Lung (tissue), 12 donors: ENCODE results near the gene ADGRE1. TPM values are rescaled to one million over a fixed set of nuclear protein-coding genes. Genes with fewer than 3 reads are reported as not detected.

Experiments used
- ATAC-seq: fragments of 200-7000 bp; cut with Tn5 transposase; one replicate; pipeline ENCODE4 v1.9.1; 2020; ENCODE audit warnings: moderate number of reproducible peaks; ENCODE audit not compliant: insufficient read depth, low FRiP score
- DNase-seq, 3 donors: peaks; one replicate each; pipeline ENCODE4 v3.0.0-alpha.2; 2013 to 2017
- H3K27ac ChIP-seq, 2 donors: one replicate each; pipeline ENCODE4 v1.5.1; 2013; ENCODE audit warnings: mild to moderate bottlenecking in 2 of 2, moderate library complexity in 2 of 2, control low read depth in 1 of 2, inconsistent platforms in 1 of 2, low read depth in 1 of 2, low read length in 1 of 2
- H3K27me3 ChIP-seq, 3 donors: one replicate each; pipeline ENCODE4 v1.5.1; 2013; ENCODE audit warnings: low read length in 2 of 3; ENCODE audit not compliant: control insufficient read depth in 3 of 3, insufficient read depth in 3 of 3
- H3K36me3 ChIP-seq, 4 donors: one replicate each; pipeline ENCODE4 v1.5.1; 2013; ENCODE audit warnings: low read length in 4 of 4, mild to moderate bottlenecking in 1 of 4, moderate library complexity in 1 of 4; ENCODE audit not compliant: control insufficient read depth in 4 of 4, insufficient read depth in 4 of 4
- H3K4me1 ChIP-seq, 5 donors: one replicate each; pipeline ENCODE4 v1.5.1; 2013; ENCODE audit warnings: low read length in 5 of 5, mild to moderate bottlenecking in 2 of 5, moderate library complexity in 1 of 5; ENCODE audit not compliant: control insufficient read depth in 5 of 5, insufficient read depth in 5 of 5
- H3K4me3 ChIP-seq: one replicate; pipeline ENCODE4 v1.5.1; 2013; ENCODE audit warnings: mild to moderate bottlenecking, control low read depth, moderate library complexity
- H3K9ac ChIP-seq, 2 donors: one replicate each; pipeline ENCODE4 v1.5.1; 2013; ENCODE audit warnings: low read length in 2 of 2, control low read depth in 1 of 2; ENCODE audit not compliant: insufficient read depth in 1 of 2
- H3K9me3 ChIP-seq, 4 donors: one replicate each; pipeline ENCODE4 v1.5.1; 2013; ENCODE audit warnings: low read length in 3 of 4, mild to moderate bottlenecking in 1 of 4, moderate library complexity in 1 of 4; ENCODE audit not compliant: control insufficient read depth in 4 of 4, insufficient read depth in 3 of 4
- WGBS, 2 donors: extraction: QIAGEN DNeasy Blood & Tissue Kit; methylation state at CpG; one replicate each; pipeline ENCODE4 v1.1.7; 2013; 5-methylcytosine and 5-hydroxymethylcytosine counted together
- polyA plus RNA-seq, 2 donors: library from polyadenylated mRNA; stranded (reverse); fragments of 200-250 nt; gene quantifications; one replicate each; pipeline ENCODE4 v1.2.1, GENCODE V29; 2013
- total RNA-seq, 2 donors: library from RNA; depleted of rRNA in 1 of 2; stranded (reverse); fragments of >200 nt in 1 of 2; gene quantifications; one replicate each; pipeline ENCODE4 v1.2.1, GENCODE V29; 2014 to 2021
- TF ChIP-seq, protein P1 (sequence below): IDR thresholded peaks from 2 replicates; pipeline ENCODE4 v1.5.1; 2012; ENCODE audit warnings: mild to moderate bottlenecking; ENCODE audit errors: control extremely low read depth, extremely low read depth
- donor health status: control.
- donor health status: control.
- donor health status: Bipolar disorder and iron deficiency.
- donor health status: healthy.
- donor health status: DM: yes; HTN: yes; CAD: no.

The ADGRE1 gene
- total and polyA plus RNA-seq, 4 donors: 0.45 to 40.0 (median 7.4) TPM

DNA sequence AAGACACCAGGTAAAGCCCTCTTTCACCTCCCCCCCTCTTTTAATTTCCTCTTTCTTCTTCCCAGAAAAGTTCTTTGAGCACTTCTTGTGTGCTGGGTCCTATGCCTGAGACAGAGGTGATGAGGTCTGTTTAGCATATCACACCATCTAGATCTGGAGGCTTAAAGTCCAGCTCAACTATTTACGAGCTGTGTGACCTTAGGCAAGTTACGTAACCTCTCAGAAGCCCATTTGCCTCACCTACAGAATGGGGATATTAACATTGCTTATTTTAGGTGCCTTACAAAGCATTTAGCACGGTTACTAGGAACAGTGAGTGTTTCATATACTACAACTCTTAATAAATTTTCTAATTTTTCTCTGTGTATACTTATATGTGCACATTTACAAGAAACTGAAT is 47.7 kb downstream of the ADGRE1 start:
- H3K9me3 ChIP-seq: peaks cover 0 to 7% (median 4%) of the 10 kb centered on the region in 4 donors

DNA sequence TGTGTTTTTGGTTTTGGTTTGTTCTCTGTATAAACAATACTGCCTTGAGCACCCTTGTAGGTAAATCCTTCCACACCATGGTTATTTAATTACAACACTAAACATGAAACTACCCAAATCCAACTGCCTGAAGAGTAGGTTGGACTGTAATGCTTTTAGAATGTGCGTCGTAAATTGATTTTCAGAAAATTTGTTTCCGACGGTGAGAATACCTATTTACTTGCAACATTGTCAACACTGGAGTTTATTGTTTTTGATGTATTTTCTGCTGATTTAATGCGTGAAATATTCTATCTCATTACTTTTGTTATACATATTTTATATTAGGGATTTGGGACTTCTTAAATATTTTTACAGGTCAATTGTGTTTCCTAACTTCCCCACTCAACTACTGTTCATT is 48.2 kb downstream of the ADGRE1 start:
- no peak for DNase-seq
- no peak overlapping the region for H3K27ac ChIP-seq
- WGBS, 2 donors: 70 to 71% methylated on average over 5 of the region's 5 CpGs
- no peak overlapping the region for H3K4me3 ChIP-seq
- no peak overlapping the region for H3K9ac ChIP-seq
- H3K4me1 ChIP-seq: no peaks in the 10 kb centered on the region
- ATAC-seq: no peak
- no peaks in the 10 kb centered on the region for H3K27me3 ChIP-seq
- TF ChIP-seq, protein P1, sequence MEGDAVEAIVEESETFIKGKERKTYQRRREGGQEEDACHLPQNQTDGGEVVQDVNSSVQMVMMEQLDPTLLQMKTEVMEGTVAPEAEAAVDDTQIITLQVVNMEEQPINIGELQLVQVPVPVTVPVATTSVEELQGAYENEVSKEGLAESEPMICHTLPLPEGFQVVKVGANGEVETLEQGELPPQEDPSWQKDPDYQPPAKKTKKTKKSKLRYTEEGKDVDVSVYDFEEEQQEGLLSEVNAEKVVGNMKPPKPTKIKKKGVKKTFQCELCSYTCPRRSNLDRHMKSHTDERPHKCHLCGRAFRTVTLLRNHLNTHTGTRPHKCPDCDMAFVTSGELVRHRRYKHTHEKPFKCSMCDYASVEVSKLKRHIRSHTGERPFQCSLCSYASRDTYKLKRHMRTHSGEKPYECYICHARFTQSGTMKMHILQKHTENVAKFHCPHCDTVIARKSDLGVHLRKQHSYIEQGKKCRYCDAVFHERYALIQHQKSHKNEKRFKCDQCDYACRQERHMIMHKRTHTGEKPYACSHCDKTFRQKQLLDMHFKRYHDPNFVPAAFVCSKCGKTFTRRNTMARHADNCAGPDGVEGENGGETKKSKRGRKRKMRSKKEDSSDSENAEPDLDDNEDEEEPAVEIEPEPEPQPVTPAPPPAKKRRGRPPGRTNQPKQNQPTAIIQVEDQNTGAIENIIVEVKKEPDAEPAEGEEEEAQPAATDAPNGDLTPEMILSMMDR: no peak
- peaks cover 0 to 4% (median 3%) of the 10 kb centered on the region in 4 donors for H3K9me3 ChIP-seq
- H3K36me3 ChIP-seq: no peaks in the 10 kb centered on the region

More for the DNA sequence above, 47.7 kb downstream of the ADGRE1 start:
- Histone ChIP-seq H3K4me3 (no peak overlapping the region), H3K4me1 (no peaks in the 10 kb centered on the region), H3K27ac (no peak overlapping the region), H3K36me3 (no peaks in the 10 kb centered on the region), H3K27me3 (no peaks in the 10 kb centered on the region), H3K9ac (no peak overlapping the region)
- DNase-seq: no peak
- WGBS, 2 donors: 64 to 81% methylated on average over 3 of the region's 3 CpGs
- TF ChIP-seq, protein P1: no peak
- ATAC-seq: no peak

DNA sequence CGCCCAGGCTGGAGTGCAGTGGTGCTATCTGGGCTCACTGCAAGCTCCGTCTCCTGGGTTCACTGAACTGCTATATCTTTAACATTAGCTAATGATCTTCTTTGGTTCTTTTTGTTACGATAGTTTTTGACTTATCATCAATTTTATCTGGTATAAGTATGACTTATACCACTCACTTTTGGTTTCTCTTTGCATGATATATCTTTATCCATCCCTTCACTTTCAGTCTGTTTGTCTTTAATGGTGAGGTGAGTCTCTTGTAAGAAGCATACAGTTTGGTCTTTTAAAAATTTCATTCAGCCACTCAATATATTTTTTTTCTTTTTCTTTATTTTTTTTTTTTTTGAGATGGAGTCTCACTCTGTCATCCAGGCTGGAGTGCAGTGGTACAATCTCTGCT is 58.4 kb downstream of the ADGRE1 start:
- Histone ChIP-seq H3K27ac (no peak overlapping the region), H3K9me3 (no peaks in the 10 kb centered on the region), H3K36me3 (no peaks in the 10 kb centered on the region), H3K4me1 (peaks cover 0 to 2% (median 0%) of the 10 kb centered on the region in 5 donors), H3K27me3 (peaks cover 0 to 3% (median 0%) of the 10 kb centered on the region in 3 donors), H3K4me3 (no peak overlapping the region), H3K9ac (no peak overlapping the region)
- no peak for ATAC-seq
- TF ChIP-seq, protein P1: no peak
- no peak for DNase-seq
- 59 to 61% methylated on average over 3 of the region's 3 CpGs for WGBS, 2 donors

DNA sequence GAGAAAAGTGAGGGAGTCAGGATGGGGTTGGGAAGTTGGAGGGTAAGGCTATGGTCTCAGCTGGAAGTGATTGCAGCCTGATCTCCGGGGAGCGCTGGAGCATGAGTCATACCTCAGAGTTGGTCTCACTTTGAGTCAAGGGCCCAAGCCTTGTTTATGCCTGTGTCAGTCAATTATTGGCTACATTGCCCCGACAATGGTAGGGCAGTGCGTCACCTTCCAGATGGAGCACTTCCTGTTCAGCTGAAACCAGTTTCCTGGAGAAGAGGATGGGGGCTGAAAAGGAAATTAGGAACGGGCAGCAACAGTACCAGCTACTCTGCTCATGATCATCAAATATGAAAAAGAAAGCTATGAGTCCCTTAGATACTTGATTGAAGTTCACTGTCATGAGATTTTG is 60.4 kb downstream of the ADGRE1 start:
- no peaks in the 10 kb centered on the region for H3K27me3 ChIP-seq
- ATAC-seq (no peak), DNase-seq (peak in 2 of 3 donors; percentile 7 to 20)
- WGBS, 2 donors: 17 to 29% methylated on average over 5 of the region's 5 CpGs
- H3K36me3 ChIP-seq: no peaks in the 10 kb centered on the region
- no peak overlapping the region for H3K4me3 ChIP-seq
- H3K27ac ChIP-seq: no peak overlapping the region
- H3K4me1 ChIP-seq: peaks cover 0 to 2% (median 0%) of the 10 kb centered on the region in 5 donors
- H3K9me3 ChIP-seq: no peaks in the 10 kb centered on the region
- H3K9ac ChIP-seq: no peak overlapping the region
- TF ChIP-seq, protein P1: no peak
